HEK293T (cell line): Measurements from ENCODE around the gene PRKCZ.

ENCODE experiments used
- FOXA1 ChIP-seq: fragments of 450-650 bp; IDR thresholded peaks from 2 replicates; pipeline ENCODE4 v1.6.1; 2016; ENCODE audit warnings: mild to moderate bottlenecking
- FOXK2 ChIP-seq: fragments of 450-650 bp; IDR thresholded peaks from 2 replicates; pipeline ENCODE4 v1.6.1; 2016; ENCODE audit warnings: mild to moderate bottlenecking
- SP1 ChIP-seq: fragments of 450-650 bp; IDR thresholded peaks from 2 replicates; pipeline ENCODE4 v1.6.1; 2017
- SUZ12 ChIP-seq: fragments of 450-650 bp; IDR thresholded peaks from 2 replicates; pipeline ENCODE4 v1.6.1; 2016; ENCODE audit warnings: mild to moderate bottlenecking

DNA sequence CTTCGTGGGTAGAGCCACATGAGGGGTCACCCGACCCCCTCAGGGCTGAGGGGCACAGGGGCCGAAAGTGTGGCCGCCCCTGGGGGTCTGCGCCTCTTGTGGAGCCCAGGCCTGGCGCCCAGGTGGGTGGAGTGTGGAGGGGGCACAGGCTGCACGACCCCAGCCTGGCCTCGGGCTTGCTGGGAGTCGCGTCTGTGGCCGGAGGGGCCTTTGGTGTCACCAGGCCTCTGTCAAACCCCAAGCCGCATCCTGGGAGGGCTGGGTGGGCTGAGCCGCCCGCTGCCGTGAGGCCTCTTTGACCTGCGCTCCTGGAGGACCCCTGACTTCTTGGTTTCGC is 83.6 kb downstream of the PRKCZ start:
- TF ChIP-seq FOXK2 (no peak), FOXA1 (no peak), SUZ12 (no peak), SP1 (no peak)
